Ramos (cell line): Measurements from ENCODE around the gene EDN3.

Source experiments
- in situ Hi-C: fragments of 300-500 bp; cut with MboI; formaldehyde crosslinking; loops from one replicate; pipeline ENCODE4 v1.14.3; 2022; ENCODE audit warnings: low sequenced_read_pairs; ENCODE audit not compliant: unreplicated experiment

The EDN3 gene

GRCh38 chr20:59360934-59361333 is 60.5 kb downstream of the EDN3 start:
- in situ Hi-C loops = no loop called here

GRCh38 chr20:59361411-59361810 is 61.0 kb downstream of the EDN3 start:
- in situ Hi-C loops = no loop called here

- in situ Hi-C loops = no loop called here
Observed at GRCh38 chr20:59363101-59363500, 62.7 kb downstream of the EDN3 start.

GRCh38 chr20:59364611-59365010 is 64.2 kb downstream of the EDN3 start:
- in situ Hi-C loops = no loop called here

GRCh38 chr20:59365611-59366285 is 65.3 kb downstream of the EDN3 start:
- in situ Hi-C loops = no loop called here

- in situ Hi-C loops = no loop called here
Observed at GRCh38 chr20:59371431-59371830, 71.0 kb downstream of the EDN3 start.

GRCh38 chr20:59374261-59374660 is 73.8 kb downstream of the EDN3 start:
- in situ Hi-C loops = no loop called here

GRCh38 chr20:59375541-59375940 is 75.1 kb downstream of the EDN3 start:
- in situ Hi-C loops = no loop called here
